K562 (cell line): Measurements from ENCODE around the gene TP53TG5. TPM values are rescaled to one million over a fixed set of nuclear protein-coding genes. Genes with fewer than 3 reads are reported as not detected.

Source experiments
- ATAC-seq: fragments of 200-7000 bp; cut with Tn5 transposase; 3 replicates; pipeline ENCODE4 v1.9.1; 2020; ENCODE audit warnings: moderate library complexity
- BruUV-seq: library from RNA; stranded (reverse); fragments of 400-500 nt; replicated peaks from 2 replicates; lab custom pipeline; 2021; lab: Mats Ljungman, UMichigan
- CTCF ChIA-PET: fragments of 300-600 bp; formaldehyde crosslinking; extraction: SDS; loops from one replicate; lab custom pipeline; 2021; ENCODE audit warnings: low intra/inter-chr PET ratio; lab: Yijun Ruan, JAX
- POLR2A ChIA-PET: fragments of 300-600, 350-650 bp; sonication (Branson Sonifier 250); formaldehyde crosslinking; extraction: SDS; loops from one replicate; lab custom pipeline; 2021; ENCODE audit warnings: antibody characterized with exemption, inconsistent platforms; lab: Yijun Ruan, JAX
- DNase-seq, 4 experiments: peaks; one replicate each; pipeline versions ENCODE4 v3.0.0 to v3.0.0-alpha.2; 2011 to 2018; ENCODE audit warnings: low spot score in 3 of 4, mixed read lengths in 3 of 4; ENCODE audit errors: extremely low read depth in 1 of 4
- FAIRE-seq: peaks from 2 replicates; lab custom pipeline; 2011; peaks lifted over from hg19 to GRCh38; lab: Jason Lieb, UNC
- H2AFZ ChIP-seq: 2 replicates; pipeline ENCODE4 v1.6.0; 2011; ENCODE audit warnings: low read depth, low read length, control low read depth, inconsistent platforms
- H3K27ac ChIP-seq: fragments of 200-600 bp; 3 replicates; pipeline ENCODE4 v1.8.0; 2011; ENCODE audit warnings: low read depth, mild to moderate bottlenecking, control low read depth, inconsistent platforms, low read length, moderate library complexity, mixed read lengths; ENCODE audit errors: extremely low read depth
- H3K27me3 ChIP-seq, 2 experiments: fragments of 300-600 bp in 1 of 2; 2 replicates in 1 of 2; 3 replicates in 1 of 2; pipeline versions ENCODE4 v1.6.0 to v1.8.0; 2011; ENCODE audit warnings: inconsistent platforms in 2 of 2, low read length in 2 of 2, mild to moderate bottlenecking in 1 of 2, mixed read lengths in 1 of 2, moderate library complexity in 1 of 2; ENCODE audit not compliant: control insufficient read depth in 2 of 2, insufficient read depth in 2 of 2
- H3K36me3 ChIP-seq: fragments of 300-600 bp; 3 replicates; pipeline ENCODE4 v1.8.0; 2011; ENCODE audit warnings: mild to moderate bottlenecking, low read length, inconsistent platforms; ENCODE audit not compliant: control insufficient read depth, insufficient read depth
- H3K4me1 ChIP-seq, 2 experiments: fragments of 200-600 bp in 1 of 2; replicated peaks in 1 of 2; 2 replicates in 1 of 2; 3 replicates in 1 of 2; pipeline versions ENCODE4 v1.5.1 to v1.8.0; 2011; ENCODE audit warnings: inconsistent platforms in 2 of 2, low read length in 2 of 2, mild to moderate bottlenecking in 1 of 2, mixed read lengths in 1 of 2, moderate library complexity in 1 of 2; ENCODE audit not compliant: control insufficient read depth in 2 of 2, insufficient read depth in 2 of 2
- H3K4me2 ChIP-seq: 2 replicates; pipeline ENCODE4 v1.6.1; 2011; ENCODE audit warnings: low read length, control low read depth, inconsistent platforms, mixed read lengths; ENCODE audit not compliant: insufficient read depth
- H3K4me3 ChIP-seq: fragments of 200-600 bp; sonication (generic), shearing (Covaris generic); 2 replicates; pipeline ENCODE4 v1.5.1; 2016; ENCODE audit warnings: control low read depth, inconsistent platforms
- H3K79me2 ChIP-seq: fragments of 200-600 bp; 3 replicates; pipeline ENCODE4 v1.8.0; 2011; ENCODE audit warnings: low read length, inconsistent platforms; ENCODE audit not compliant: control insufficient read depth, insufficient read depth
- H3K9ac ChIP-seq, 2 experiments: 2 replicates each; pipeline versions ENCODE4 v1.6.0 to v1.6.1; 2011; ENCODE audit warnings: low read depth in 2 of 2, low read length in 2 of 2, control low read depth in 1 of 2, inconsistent platforms in 1 of 2, mild to moderate bottlenecking in 1 of 2, mixed read lengths in 1 of 2; ENCODE audit not compliant: insufficient read depth in 1 of 2
- H3K9me1 ChIP-seq: one replicate; pipeline ENCODE4 v1.6.0; 2011; ENCODE audit warnings: inconsistent platforms, mild to moderate bottlenecking, low read length, moderate library complexity; ENCODE audit not compliant: control insufficient read depth, insufficient read depth
- H3K9me3 ChIP-seq: replicated peaks from 2 replicates; pipeline ENCODE4 v1.5.1; 2011; ENCODE audit warnings: low read depth, low read length, inconsistent platforms; ENCODE audit not compliant: control insufficient read depth, insufficient read depth
- H4K20me1 ChIP-seq: replicated peaks from 2 replicates; pipeline ENCODE4 v1.6.1; 2011; ENCODE audit warnings: low read length, inconsistent platforms, mixed read lengths; ENCODE audit not compliant: control insufficient read depth, insufficient read depth
- BDP1 ChIP-seq: IDR thresholded peaks from 3 replicates; pipeline ENCODE4 v1.6.1; 2011; ENCODE audit not compliant: insufficient read length, insufficient read depth
- CTCF ChIP-seq, 3 experiments: IDR thresholded peaks in 2 of 3; conservative IDR thresholded peaks in 1 of 3; 2 replicates each; pipeline ENCODE4 v1.5.1; 2011 to 2012; ENCODE audit warnings: low read length in 3 of 3, mild to moderate bottlenecking in 3 of 3, control low read depth in 2 of 3, improper control_type of control experiment in 1 of 3, inconsistent platforms in 1 of 3, low read depth in 1 of 3, mixed read lengths in 1 of 3, moderate library complexity in 1 of 3; ENCODE audit not compliant: insufficient read depth in 2 of 3
- KDM1A ChIP-seq, 2 experiments: fragments of 450-650 bp; IDR thresholded peaks; 2 replicates each; pipeline ENCODE4 v1.6.1; 2016; ENCODE audit warnings: mild to moderate bottlenecking in 2 of 2
- OTX1 ChIP-seq: fragments of 450-650 bp; formaldehyde crosslinking; IDR thresholded peaks from 2 replicates; pipeline ENCODE4 v1.4.0; 2022; ENCODE audit warnings: mild to moderate bottlenecking
- SPI1 ChIP-seq: IDR thresholded peaks from 2 replicates; pipeline ENCODE4 v1.6.1; 2011; ENCODE audit warnings: low read depth, low read length, control low read depth, borderline replicate concordance
- ZNF778 ChIP-seq: fragments of 450-650 bp; formaldehyde crosslinking; IDR thresholded peaks from 2 replicates; pipeline ENCODE4 v1.4.0; 2020; ENCODE audit warnings: mild to moderate bottlenecking, moderate library complexity
- WGBS: fragments of 100-300 bp; shearing (Covaris generic); methylation state at CpG from one replicate; pipeline ENCODE4 v1.1.6; 2016; ENCODE audit warnings: low coverage, mixed read lengths; ENCODE audit not compliant: insufficient coverage; ENCODE audit errors: missing lambda C conversion rate; 5-methylcytosine and 5-hydroxymethylcytosine counted together
- in situ Hi-C: fragments of 300-500 bp; cut with MboI; formaldehyde crosslinking; loops from 4 replicates; pipeline ENCODE4 v1.15.0; 2018; ENCODE audit warnings: inconsistent platforms, mixed read lengths
- intact Hi-C: fragments of 100-400 bp; cut with micrococcal nuclease; formaldehyde crosslinking; loops from 2 replicates; pipeline ENCODE4 v1.14.2; 2022
- polyA plus RNA-seq, 8 experiments: library from polyadenylated mRNA; depleted of rRNA in 4 of 8; stranded (reverse) in 5 of 8; unstranded in 3 of 8; fragments of >200 nt; fragmentation: Nextera tagmentation in 2 of 8; fragmentation: Illumina TruSeq in 1 of 8; extraction: Ambion mirVana in 2 of 8; extraction: Trizol in 1 of 8; gene quantifications; 2 replicates each; pipeline versions ENCODE4 v1.2.1 to v1.2.3, GENCODE V29; 2011 to 2014; ENCODE audit warnings: inconsistent platforms in 1 of 8, missing spikeins in 1 of 8
- total RNA-seq, 7 experiments: library from RNA; depleted of rRNA in 6 of 7; stranded (reverse); fragments of >200 nt in 6 of 7; fragmentation: Illumina TruSeq in 2 of 7; extraction: Trizol in 2 of 7; gene quantifications; 2 replicates each; pipeline versions ENCODE4 v1.2.1 to v1.2.3, GENCODE V29; 2011 to 2021; ENCODE audit warnings: low replicate concordance in 1 of 7
- TF ChIP-seq, protein P1 (sequence below): sonication (generic); formaldehyde crosslinking; IDR thresholded peaks from 2 replicates; pipeline ENCODE4 v1.8.0; 2022; ENCODE audit warnings: mild to moderate bottlenecking, missing genetic modification reagents

TP53TG5 gene
- total and polyA plus RNA-seq, 9 of the 15 experiments (the other 6 are each of a cell fraction or from before 2014, with no cell fraction given): 0.04 to 0.05 (median 0.04) TPM; not detected in 6

- Histone ChIP-seq H3K4me3 (no peak overlapping the region), H3K27ac (no peak overlapping the region), H3K36me3 (no peaks in the 10 kb centered on the region), H3K9me3 (no peaks in the 10 kb centered on the region), H3K27me3 (no peaks in the 10 kb centered on the region), H3K9me1 (no peaks in the 10 kb centered on the region), H4K20me1 (no peaks in the 10 kb centered on the region), H3K4me1 (peaks cover under 1 to 17% of the 10 kb centered on the region in 2 experiments; a peak in 3 of 5 replicates), H2AFZ (no peak overlapping the region), H3K4me2 (no peak overlapping the region), H3K79me2 (no peaks in the 10 kb centered on the region), H3K9ac (no peak overlapping the region)
- intact Hi-C loops: no loop called here
- CTCF ChIA-PET: no interaction called here
- FAIRE-seq (no peak), DNase-seq (no peak), ATAC-seq (no peak)
- in situ Hi-C loops: no loop called here
- no peak for TF ChIP-seq SPI1
- TF ChIP-seq BDP1: no peak
- no peak for TF ChIP-seq ZNF778
- no peak for TF ChIP-seq KDM1A (IDR thresholded peaks at IDR 0.05)
- TF ChIP-seq CTCF (IDR thresholded peaks at IDR 0.05 in 2 of 3, conservative IDR thresholded peaks at IDR 0.05 in 1 of 3; ENCODE audit: insufficient read depth in 2 of 3, low read depth in 1 of 3, low read length in 3 of 3): no peak
- TF ChIP-seq OTX1: no peak
- TF ChIP-seq, protein P1, sequence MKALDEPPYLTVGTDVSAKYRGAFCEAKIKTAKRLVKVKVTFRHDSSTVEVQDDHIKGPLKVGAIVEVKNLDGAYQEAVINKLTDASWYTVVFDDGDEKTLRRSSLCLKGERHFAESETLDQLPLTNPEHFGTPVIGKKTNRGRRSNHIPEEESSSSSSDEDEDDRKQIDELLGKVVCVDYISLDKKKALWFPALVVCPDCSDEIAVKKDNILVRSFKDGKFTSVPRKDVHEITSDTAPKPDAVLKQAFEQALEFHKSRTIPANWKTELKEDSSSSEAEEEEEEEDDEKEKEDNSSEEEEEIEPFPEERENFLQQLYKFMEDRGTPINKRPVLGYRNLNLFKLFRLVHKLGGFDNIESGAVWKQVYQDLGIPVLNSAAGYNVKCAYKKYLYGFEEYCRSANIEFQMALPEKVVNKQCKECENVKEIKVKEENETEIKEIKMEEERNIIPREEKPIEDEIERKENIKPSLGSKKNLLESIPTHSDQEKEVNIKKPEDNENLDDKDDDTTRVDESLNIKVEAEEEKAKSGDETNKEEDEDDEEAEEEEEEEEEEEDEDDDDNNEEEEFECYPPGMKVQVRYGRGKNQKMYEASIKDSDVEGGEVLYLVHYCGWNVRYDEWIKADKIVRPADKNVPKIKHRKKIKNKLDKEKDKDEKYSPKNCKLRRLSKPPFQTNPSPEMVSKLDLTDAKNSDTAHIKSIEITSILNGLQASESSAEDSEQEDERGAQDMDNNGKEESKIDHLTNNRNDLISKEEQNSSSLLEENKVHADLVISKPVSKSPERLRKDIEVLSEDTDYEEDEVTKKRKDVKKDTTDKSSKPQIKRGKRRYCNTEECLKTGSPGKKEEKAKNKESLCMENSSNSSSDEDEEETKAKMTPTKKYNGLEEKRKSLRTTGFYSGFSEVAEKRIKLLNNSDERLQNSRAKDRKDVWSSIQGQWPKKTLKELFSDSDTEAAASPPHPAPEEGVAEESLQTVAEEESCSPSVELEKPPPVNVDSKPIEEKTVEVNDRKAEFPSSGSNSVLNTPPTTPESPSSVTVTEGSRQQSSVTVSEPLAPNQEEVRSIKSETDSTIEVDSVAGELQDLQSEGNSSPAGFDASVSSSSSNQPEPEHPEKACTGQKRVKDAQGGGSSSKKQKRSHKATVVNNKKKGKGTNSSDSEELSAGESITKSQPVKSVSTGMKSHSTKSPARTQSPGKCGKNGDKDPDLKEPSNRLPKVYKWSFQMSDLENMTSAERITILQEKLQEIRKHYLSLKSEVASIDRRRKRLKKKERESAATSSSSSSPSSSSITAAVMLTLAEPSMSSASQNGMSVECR (CRISPR knock-in tag): no peak
- POLR2A ChIA-PET: interaction anchor here (1.3 kb wide), 1 partner anchor 9 kb away, joined by 7 read pairs; the partner anchor contains the start of gene SYS1
- no TSS peak for BruUV-seq
- WGBS: 50% methylated on average over 1 of the region's 1 CpG
Observed at GRCh38 chr20:45353746-45354145, 24.4 kb downstream of the TP53TG5 start.
